GM23338 (cell line): ENCODE data around the gene OR1D2. TPM values are rescaled to one million over a fixed set of nuclear protein-coding genes. Genes with fewer than 3 reads are reported as not detected.

Experiments
- ATAC-seq: fragments of 200-7000 bp; cut with Tn5 transposase; 3 replicates; pipeline ENCODE4 v1.9.1; 2020
- DNase-seq: peaks from one replicate; pipeline ENCODE4 v3.0.0-alpha.2; 2015; ENCODE audit warnings: low spot score
- H2AFZ ChIP-seq: fragments of 200-600 bp; sonication (generic); 2 replicates; pipeline ENCODE4 v1.8.0; 2016; ENCODE audit warnings: antibody characterized with exemption, mild to moderate bottlenecking, moderate library complexity
- H3F3A ChIP-seq: fragments of 200-600 bp; sonication (generic); replicated peaks from 2 replicates; pipeline ENCODE4 v1.8.0; 2017; ENCODE audit warnings: antibody characterized with exemption, mixed run types, low read depth
- H3K27ac ChIP-seq: fragments of 200-600 bp; sonication (generic); 2 replicates; pipeline ENCODE4 v1.6.1; 2016; ENCODE audit warnings: low read depth
- H3K27me3 ChIP-seq: fragments of 200-600 bp; sonication (generic); 2 replicates; pipeline ENCODE4 v1.8.0; 2016; ENCODE audit warnings: mild to moderate bottlenecking, mixed run types, moderate library complexity; ENCODE audit not compliant: insufficient read depth
- H3K36me3 ChIP-seq: fragments of 200-600 bp; sonication (generic); 2 replicates; pipeline ENCODE4 v1.8.0; 2016; ENCODE audit warnings: mild to moderate bottlenecking; ENCODE audit not compliant: insufficient read depth
- H3K4me1 ChIP-seq: fragments of 200-600 bp; sonication (generic); 2 replicates; pipeline ENCODE4 v1.8.0; 2016; ENCODE audit warnings: mild to moderate bottlenecking, moderate library complexity; ENCODE audit not compliant: insufficient read depth
- H3K4me2 ChIP-seq: fragments of 200-600 bp; sonication (generic); 2 replicates; pipeline ENCODE4 v1.7.1; 2017; ENCODE audit warnings: mixed run types
- H3K4me3 ChIP-seq: fragments of 200-600 bp; sonication (generic); 2 replicates; pipeline ENCODE4 v1.6.1; 2016; ENCODE audit warnings: mixed run types
- H3K79me2 ChIP-seq: fragments of 200-600 bp; sonication (generic); replicated peaks from 2 replicates; pipeline ENCODE4 v1.8.0; 2017; ENCODE audit warnings: mild to moderate bottlenecking; ENCODE audit not compliant: insufficient read depth
- H3K9me2 ChIP-seq: fragments of 200-600 bp; sonication (generic); 2 replicates; pipeline ENCODE4 v1.8.0; 2017; ENCODE audit not compliant: insufficient read depth
- H4K20me1 ChIP-seq: fragments of 200-600 bp; sonication (generic); replicated peaks from 2 replicates; pipeline ENCODE4 v1.8.0; 2017; ENCODE audit warnings: mild to moderate bottlenecking; ENCODE audit not compliant: insufficient read depth
- H3K27ac Mint-ChIP-seq: 2 replicates; pipeline ENCODE4 v1.8.0; 2020; ENCODE audit warnings: inconsistent platforms, mild to moderate bottlenecking, moderate library complexity, mixed read lengths
- H3K27me3 Mint-ChIP-seq: 3 replicates; pipeline ENCODE4 v1.8.0; 2022; ENCODE audit warnings: low read depth, mild to moderate bottlenecking, moderate library complexity, mixed read lengths, inconsistent platforms; ENCODE audit not compliant: insufficient read depth, poor library complexity
- H3K36me3 Mint-ChIP-seq: 3 replicates; pipeline ENCODE4 v1.8.0; 2021; ENCODE audit warnings: low read depth, mild to moderate bottlenecking, inconsistent platforms, moderate library complexity, mixed read lengths
- H3K4me1 Mint-ChIP-seq: 3 replicates; pipeline ENCODE4 v1.8.0; 2020; ENCODE audit warnings: mild to moderate bottlenecking, inconsistent platforms, mixed read lengths
- H3K4me3 Mint-ChIP-seq: 3 replicates; pipeline ENCODE4 v1.8.0; 2021; ENCODE audit warnings: moderate library complexity, mild to moderate bottlenecking, inconsistent platforms, mixed read lengths
- H3K9me3 Mint-ChIP-seq: 3 replicates; pipeline ENCODE4 v1.8.0; 2020; ENCODE audit warnings: moderate library complexity, mild to moderate bottlenecking, inconsistent platforms, mixed read lengths
- CREB1 ChIP-seq: fragments of 250-450 bp; sonication (Bioruptor Pico); IDR thresholded peaks from 2 replicates; pipeline ENCODE4 v1.5.0; 2020; ENCODE audit warnings: low read depth, mild to moderate bottlenecking, moderate library complexity
- CTCF ChIP-seq, 2 experiments: fragments of 200-600 bp in 1 of 2; sonication (generic) in 1 of 2; conservative IDR thresholded peaks; 2 replicates each; pipeline versions ENCODE4 v1.5.1 to v1.6.1; 2016 to 2017; ENCODE audit warnings: antibody characterized with exemption in 2 of 2, low read depth in 2 of 2, mild to moderate bottlenecking in 2 of 2, moderate library complexity in 1 of 2
- ETS1 ChIP-seq: IDR thresholded peaks from 2 replicates; pipeline ENCODE4 v1.6.1; 2016; ENCODE audit warnings: antibody characterized with exemption
- EZH2 ChIP-seq: fragments of 200-600 bp; sonication (generic); IDR thresholded peaks from one replicate; pipeline ENCODE4 v1.8.0; 2017; ENCODE audit warnings: antibody characterized with exemption, mild to moderate bottlenecking, low read depth; ENCODE audit not compliant: unreplicated experiment
- EZH2phosphoT487 ChIP-seq: fragments of 200-600 bp; sonication (generic); IDR thresholded peaks from one replicate; pipeline ENCODE4 v1.8.1; 2018; ENCODE audit warnings: antibody characterized with exemption; ENCODE audit not compliant: unreplicated experiment
- JUNB ChIP-seq: IDR thresholded peaks from one replicate; pipeline ENCODE4 v1.6.1; 2016; ENCODE audit warnings: antibody characterized with exemption; ENCODE audit not compliant: unreplicated experiment
- NANOG ChIP-seq: IDR thresholded peaks from 2 replicates; pipeline ENCODE4 v1.6.1; 2016; ENCODE audit warnings: antibody characterized with exemption, borderline replicate concordance
- POLR2AphosphoS5 ChIP-seq: IDR thresholded peaks from 2 replicates; pipeline ENCODE4 v1.6.1; 2016; ENCODE audit warnings: antibody characterized with exemption, low read depth
- STAT1 ChIP-seq: IDR thresholded peaks from one replicate; pipeline ENCODE4 v1.6.1; 2016; ENCODE audit warnings: antibody characterized with exemption; ENCODE audit not compliant: unreplicated experiment
- ZNF114 ChIP-seq: fragments of 250-450 bp; sonication (Bioruptor Pico); IDR thresholded peaks from 2 replicates; pipeline ENCODE4 v1.5.0; 2020; ENCODE audit warnings: mild to moderate bottlenecking, moderate library complexity
- ZNF462 ChIP-seq: fragments of 250-450 bp; sonication (Bioruptor Pico); IDR thresholded peaks from 2 replicates; pipeline ENCODE4 v1.5.0; 2020; ENCODE audit warnings: mild to moderate bottlenecking, moderate library complexity
- polyA plus RNA-seq: library from polyadenylated mRNA; unstranded; fragments of >200 nt; fragmentation: Nextera tagmentation; extraction: Ambion mirVana; gene quantifications from 2 replicates; pipeline ENCODE4 v1.2.1, GENCODE V29; 2016
- total RNA-seq: library from RNA; depleted of rRNA; stranded (reverse); fragments of >200 nt; shearing (Covaris generic); gene quantifications from 2 replicates; pipeline ENCODE4 v1.2.3, GENCODE V29; 2014

OR1D2 gene
- total and polyA plus RNA-seq, 2 experiments from 2014 or later = not detected

GRCh38 chr17:3039736-3040135, 64.5 kb downstream of the OR1D2 start (continued):
- TF ChIP-seq POLR2AphosphoS5 (no peak), EZH2 (no peak), CREB1 (no peak), ETS1 (no peak), JUNB (no peak), EZH2phosphoT487 (no peak), NANOG (no peak), STAT1 (no peak), ZNF114 (CRISPR knock-in tag) (no peak)

GRCh38 chr17:3038941-3039340, 65.3 kb downstream of the OR1D2 start:
- Mint-ChIP-seq H3K9me3 (peaks cover 18% of the 10 kb centered on the region), H3K27ac (no peak overlapping the region), H3K4me3 (no peak overlapping the region), H3K4me1 (no peaks in the 10 kb centered on the region), H3K36me3 (peaks cover 8% of the 10 kb centered on the region), H3K27me3 (peaks cover 12% of the 10 kb centered on the region)
- Histone ChIP-seq H3K9me2 (no peaks in the 10 kb centered on the region), H3K27me3 (no peaks in the 10 kb centered on the region), H3K4me3 (no peak overlapping the region), H3K27ac (no peak overlapping the region), H2AFZ (no peak overlapping the region), H3K4me1 (no peaks in the 10 kb centered on the region), H3K79me2 (no peaks in the 10 kb centered on the region), H4K20me1 (no peaks in the 10 kb centered on the region), H3F3A (no peaks in the 10 kb centered on the region), H3K4me2 (no peak overlapping the region), H3K36me3 (no peaks in the 10 kb centered on the region)
- ATAC-seq (no peak), DNase-seq (peak; percentile 27)
- TF ChIP-seq EZH2 = no peak
- TF ChIP-seq STAT1 = no peak
- peak in 1 of 2 experiments; percentile 30; a peak in 2 of 4 replicates for TF ChIP-seq CTCF (conservative IDR thresholded peaks at IDR 0.05; ENCODE audit: low read depth in 2 of 2)
- TF ChIP-seq ZNF462 (CRISPR knock-in tag) = no peak
